Gastrocnemius medialis (tissue), 4 donors: Measurements from ENCODE around the gene MARCHF3. TPM values are rescaled to one million over a fixed set of nuclear protein-coding genes. Genes with fewer than 3 reads are reported as not detected.

Experiments used
- ATAC-seq, 2 donors: fragments of 150-250 bp; one replicate each; pipeline ENCODE4 v1.9.1; 2016
- DNase-seq, 2 donors: peaks; one replicate each; pipeline ENCODE4 v3.0.0-alpha.2; 2019
- H3K27ac ChIP-seq, 4 donors: fragments of 200-600 bp; sonication (generic); 1 replicate in 1 of 4; 2 replicates in 3 of 4; pipeline ENCODE4 v1.5.1; 2016 to 2018; ENCODE audit warnings: mild to moderate bottlenecking in 2 of 4, moderate library complexity in 1 of 4
- H3K27me3 ChIP-seq, 3 donors: fragments of 200-600 bp; sonication (generic) in 2 of 3; 1 replicate in 1 of 3; 2 replicates in 2 of 3; pipeline versions ENCODE4 v1.5.1 to v1.6.0; 2016 to 2019; ENCODE audit warnings: mild to moderate bottlenecking in 1 of 3, moderate library complexity in 1 of 3
- H3K36me3 ChIP-seq, 2 donors: fragments of 200-600 bp; sonication (generic) in 1 of 2; one replicate each; pipeline ENCODE4 v1.5.1; 2017 to 2018
- H3K4me1 ChIP-seq, 2 donors: fragments of 200-600 bp; sonication (generic) in 1 of 2; one replicate each; pipeline ENCODE4 v1.5.1; 2016 to 2017; ENCODE audit warnings: mild to moderate bottlenecking in 2 of 2
- H3K4me3 ChIP-seq, 4 donors: fragments of 200-600 bp; sonication (generic) in 3 of 4; 1 replicate in 1 of 4; 2 replicates in 3 of 4; pipeline ENCODE4 v1.5.1; 2016 to 2019; ENCODE audit warnings: mild to moderate bottlenecking in 2 of 4
- H3K9me3 ChIP-seq, 3 donors: fragments of 200-600 bp; sonication (generic) in 2 of 3; 1 replicate in 1 of 3; 2 replicates in 2 of 3; pipeline ENCODE4 v1.5.1; 2016 to 2019
- POLR2A ChIP-seq, 2 donors: fragments of 450-650 bp; IDR thresholded peaks; one replicate each; pipeline ENCODE4 v1.6.1; 2017; ENCODE audit warnings: antibody characterized with exemption in 2 of 2, mild to moderate bottlenecking in 2 of 2, moderate library complexity in 2 of 2
- in situ Hi-C, 4 donors: fragments of 200-750 bp; cut with MboI; loops; one replicate each; pipeline versions ENCODE4 v1.15.0 to v1.8.0; 2017; ENCODE audit warnings: low sequenced_read_pairs in 4 of 4
- intact Hi-C: fragments of 100-400 bp; cut with DNase I; formaldehyde crosslinking; loops from one replicate; pipeline ENCODE4 v1.15.1; 2023; ENCODE audit warnings: low total_unique reads
- total RNA-seq, 4 donors: library from RNA; depleted of rRNA; stranded (reverse); fragments of >200 nt; gene quantifications; one replicate each; pipeline versions ENCODE4 v1.1.0 to v1.2.3, GENCODE V29; 2016
- TF ChIP-seq, protein P1 (sequence below), 5 experiments: fragments of 450-650 bp in 3 of 5; fragments of 200-600 bp in 2 of 5; sonication (generic) in 2 of 5; IDR thresholded peaks in 4 of 5; conservative IDR thresholded peaks in 1 of 5; 1 replicate in 4 of 5; 2 replicates in 1 of 5; pipeline ENCODE4 v1.5.1; 2016 to 2019; ENCODE audit warnings: antibody characterized with exemption in 5 of 5, mild to moderate bottlenecking in 3 of 5, moderate library complexity in 3 of 5

Gene MARCHF3
- total RNA-seq, 4 donors from 2014 or later = 2.4 to 6.2 (median 3.6) TPM

- in situ Hi-C loops = no loop called here
- Histone ChIP-seq H3K4me1 (peaks cover 8 to 14% of the 10 kb centered on the region in 2 donors), H3K9me3 (no peaks in the 10 kb centered on the region), H3K36me3 (no peaks in the 10 kb centered on the region), H3K27ac (no peak overlapping the region), H3K27me3 (no peaks in the 10 kb centered on the region), H3K4me3 (no peak overlapping the region)
- no peak for DNase-seq
- TF ChIP-seq, protein P1, sequence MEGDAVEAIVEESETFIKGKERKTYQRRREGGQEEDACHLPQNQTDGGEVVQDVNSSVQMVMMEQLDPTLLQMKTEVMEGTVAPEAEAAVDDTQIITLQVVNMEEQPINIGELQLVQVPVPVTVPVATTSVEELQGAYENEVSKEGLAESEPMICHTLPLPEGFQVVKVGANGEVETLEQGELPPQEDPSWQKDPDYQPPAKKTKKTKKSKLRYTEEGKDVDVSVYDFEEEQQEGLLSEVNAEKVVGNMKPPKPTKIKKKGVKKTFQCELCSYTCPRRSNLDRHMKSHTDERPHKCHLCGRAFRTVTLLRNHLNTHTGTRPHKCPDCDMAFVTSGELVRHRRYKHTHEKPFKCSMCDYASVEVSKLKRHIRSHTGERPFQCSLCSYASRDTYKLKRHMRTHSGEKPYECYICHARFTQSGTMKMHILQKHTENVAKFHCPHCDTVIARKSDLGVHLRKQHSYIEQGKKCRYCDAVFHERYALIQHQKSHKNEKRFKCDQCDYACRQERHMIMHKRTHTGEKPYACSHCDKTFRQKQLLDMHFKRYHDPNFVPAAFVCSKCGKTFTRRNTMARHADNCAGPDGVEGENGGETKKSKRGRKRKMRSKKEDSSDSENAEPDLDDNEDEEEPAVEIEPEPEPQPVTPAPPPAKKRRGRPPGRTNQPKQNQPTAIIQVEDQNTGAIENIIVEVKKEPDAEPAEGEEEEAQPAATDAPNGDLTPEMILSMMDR (IDR thresholded peaks at IDR 0.05 in 4 of 5, conservative IDR thresholded peaks at IDR 0.05 in 1 of 5) = no peak
- no peak for TF ChIP-seq POLR2A (IDR thresholded peaks at IDR 0.05)
- ATAC-seq = no peak
- intact Hi-C loops = loop anchor here (5.0 kb wide), 1 partner anchor 103 kb away; no protein-coding TSS in a partner anchor
Measured at GRCh38 chr5:126924331-126925033, 105.9 kb downstream of the MARCHF3 start.

DNA sequence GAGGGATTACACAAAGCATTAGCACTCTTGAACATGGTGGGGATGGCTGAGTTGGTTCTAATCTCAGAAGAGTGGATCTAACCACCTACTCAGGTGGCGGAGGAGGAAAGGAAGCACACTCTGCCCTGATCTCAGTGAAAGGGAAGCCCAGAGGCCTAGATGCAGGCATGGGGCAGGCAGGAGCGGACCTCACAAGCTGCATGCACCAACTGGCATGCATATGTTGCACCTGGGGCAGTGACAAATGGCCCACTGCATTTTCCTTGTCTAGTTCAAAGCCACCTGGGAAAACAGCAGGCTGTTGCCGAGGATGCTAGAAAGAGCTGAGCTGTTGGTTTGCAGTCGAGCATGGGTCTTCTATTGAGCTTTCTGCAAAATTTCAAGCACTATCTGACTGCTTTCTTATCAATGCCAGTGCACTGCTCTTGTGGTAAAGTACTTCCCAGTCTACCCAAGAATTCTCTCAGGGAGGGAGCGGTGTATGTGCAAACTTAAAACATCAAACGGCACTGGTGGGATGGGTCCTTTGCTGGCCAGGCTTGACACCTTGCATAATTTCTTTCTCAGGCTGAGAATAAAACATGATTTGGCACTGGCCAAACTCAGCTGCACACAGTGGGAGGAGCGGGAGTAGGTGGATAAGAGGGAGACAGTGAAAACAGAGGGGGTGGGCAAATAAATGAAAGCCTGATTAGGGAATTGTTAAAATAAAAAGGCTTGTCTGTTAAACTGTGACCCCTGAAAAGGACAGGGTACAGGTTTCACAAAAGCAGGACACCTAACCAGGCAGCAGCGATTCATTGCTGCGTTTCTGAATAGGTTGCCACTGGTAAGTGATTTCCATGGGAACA, 108.9 kb downstream of the MARCHF3 start:
- peaks cover 13 to 16% of the 10 kb centered on the region in 2 donors for H3K4me1 ChIP-seq
- no peaks in the 10 kb centered on the region for H3K27me3 ChIP-seq
- intact Hi-C loops = loop anchor here (5.0 kb wide), 1 partner anchor 106 kb away; no protein-coding TSS in a partner anchor
- H3K27ac ChIP-seq = peak overlapping the region in 2 of 4 donors; percentile 15 to 35
- H3K9me3 ChIP-seq = no peaks in the 10 kb centered on the region
- no peak overlapping the region for H3K4me3 ChIP-seq
- ATAC-seq = no peak
- DNase-seq = no peak
- H3K36me3 ChIP-seq = no peaks in the 10 kb centered on the region
- in situ Hi-C loops = no loop called here
- TF ChIP-seq POLR2A (IDR thresholded peaks at IDR 0.05) = no peak
- TF ChIP-seq, protein P1 (IDR thresholded peaks at IDR 0.05 in 4 of 5, conservative IDR thresholded peaks at IDR 0.05 in 1 of 5) = no peak

GRCh38 chr5:126920291-126920690, 110.1 kb downstream of the MARCHF3 start:
- Histone ChIP-seq H3K4me1 (peaks cover 13 to 16% of the 10 kb centered on the region in 2 donors), H3K27me3 (no peaks in the 10 kb centered on the region), H3K36me3 (peaks cover 0 to 10% of the 10 kb centered on the region in 2 donors), H3K27ac (peak overlapping the region in 3 of 4 donors; percentile 15 to 35 (median 24)), H3K9me3 (no peaks in the 10 kb centered on the region), H3K4me3 (no peak overlapping the region)
- TF ChIP-seq, protein P1 (IDR thresholded peaks at IDR 0.05 in 4 of 5, conservative IDR thresholded peaks at IDR 0.05 in 1 of 5) = no peak
- no peak for TF ChIP-seq POLR2A (IDR thresholded peaks at IDR 0.05)
- DNase-seq (no peak), ATAC-seq (peak; percentile 47 to 88)
- in situ Hi-C loops (no loop called here), intact Hi-C loops (loop anchor here (5.0 kb wide), 1 partner anchor 107 kb away; no protein-coding TSS in a partner anchor)

GRCh38 chr5:126919566-126919965, 110.8 kb downstream of the MARCHF3 start:
- Histone ChIP-seq H3K4me3 (no peak overlapping the region), H3K9me3 (no peaks in the 10 kb centered on the region), H3K27me3 (no peaks in the 10 kb centered on the region), H3K36me3 (peaks cover 0 to 10% of the 10 kb centered on the region in 2 donors), H3K27ac (peak overlapping the region in 1 of 4 donors; percentile 24), H3K4me1 (peaks cover 13 to 16% of the 10 kb centered on the region in 2 donors)
- intact Hi-C loops = no loop called here
- ATAC-seq = no peak
- in situ Hi-C loops = no loop called here
- TF ChIP-seq, protein P1 (IDR thresholded peaks at IDR 0.05 in 4 of 5, conservative IDR thresholded peaks at IDR 0.05 in 1 of 5) = no peak
- TF ChIP-seq POLR2A (IDR thresholded peaks at IDR 0.05) = no peak
- DNase-seq = no peak
